DOHH2 (cell line): ENCODE measurements around the gene BPTF.

ENCODE experiments used
- CTCF ChIP-seq: fragments of 200-600 bp; sonication (generic); IDR thresholded peaks from one replicate; pipeline ENCODE4 v1.5.1; 2014; ENCODE audit warnings: antibody characterized with exemption, mild to moderate bottlenecking, low read depth, low read length; ENCODE audit not compliant: poor library complexity, severe bottlenecking
- EZH2phosphoT487 ChIP-seq: fragments of 200-600 bp; sonication (generic); IDR thresholded peaks from 2 replicates; pipeline ENCODE4 v1.6.1; 2017; ENCODE audit warnings: borderline replicate concordance, mild to moderate bottlenecking, antibody characterized with exemption, low read length, moderate library complexity, mixed read lengths

GRCh38 chr17:68019675-68020408, 194.5 kb downstream of the BPTF start:
- TF ChIP-seq CTCF = peak; percentile 39
- no peak for TF ChIP-seq EZH2phosphoT487
